HG02571 (cell line): ENCODE measurements around the gene CENPM.

ENCODE experiments used
- ATAC-seq: cut with Tn5 transposase; IDR thresholded peaks from one replicate; pipeline ENCODE4 v1.9.1; 2021; ENCODE audit warnings: mild to moderate bottlenecking, moderate library complexity; ENCODE audit not compliant: unreplicated experiment

CENPM gene

GRCh38 chr22:41900652-41901312, 46.2 kb downstream of the CENPM start:
- ATAC-seq: no peak

DNA sequence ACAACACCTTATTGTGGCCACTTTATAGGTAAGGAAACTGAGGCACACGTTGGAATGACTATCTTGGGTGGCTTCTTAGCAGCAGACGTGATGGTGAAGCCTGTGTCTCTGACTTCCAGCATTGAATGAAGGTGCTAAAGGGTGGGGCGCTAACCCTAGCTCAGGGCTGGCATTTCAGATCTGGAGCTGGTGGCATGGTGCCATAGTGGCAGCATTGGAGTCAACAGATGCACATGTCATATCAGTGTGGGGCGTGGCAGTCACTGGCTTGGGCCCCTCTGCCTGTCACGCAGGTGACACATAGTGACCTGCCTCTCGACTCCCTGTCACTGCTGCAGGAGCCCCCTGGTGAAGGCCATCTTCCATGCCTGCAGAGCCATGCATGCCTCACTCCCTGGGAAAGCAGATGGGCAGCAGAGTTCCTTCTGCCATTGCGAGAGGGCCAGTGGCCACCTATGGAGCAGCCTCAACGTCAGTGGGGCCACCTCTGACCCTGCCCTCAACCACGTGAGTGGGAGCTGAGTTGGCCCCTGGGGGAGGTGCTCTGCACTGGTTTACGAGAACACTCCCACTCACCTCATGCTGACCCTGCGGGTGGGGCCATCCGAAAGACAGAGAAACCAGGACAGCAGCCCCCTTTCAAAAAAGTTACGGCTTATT, 46.8 kb downstream of the CENPM start:
- no peak for ATAC-seq

GRCh38 chr22:41899110-41899509, 47.8 kb downstream of the CENPM start:
- no peak for ATAC-seq

DNA sequence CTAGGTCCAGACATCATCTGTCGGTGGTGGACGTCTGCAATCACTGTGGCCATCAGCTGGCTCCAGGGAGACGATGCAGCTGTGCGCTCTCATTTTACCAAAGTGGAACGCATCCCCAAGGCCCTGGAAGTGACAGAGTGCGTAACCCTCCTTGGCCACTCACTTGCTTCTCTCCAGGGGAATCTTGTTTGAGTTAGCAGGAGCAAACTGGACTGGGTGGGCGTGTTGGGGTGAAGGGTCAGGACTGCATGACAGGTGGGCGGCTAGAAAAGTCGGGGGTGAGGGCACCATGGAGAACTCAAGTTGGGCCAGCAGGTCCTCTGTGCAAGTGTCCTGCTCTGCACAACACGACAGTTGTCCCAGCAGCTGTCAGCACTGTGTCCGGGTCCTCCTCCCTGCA, 48.3 kb downstream of the CENPM start:
- no peak for ATAC-seq

GRCh38 chr22:41893591-41894375, 53.2 kb downstream of the CENPM start:
- no peak for ATAC-seq

- no peak for ATAC-seq
Measured at GRCh38 chr22:41892721-41893120, 54.2 kb downstream of the CENPM start.

DNA sequence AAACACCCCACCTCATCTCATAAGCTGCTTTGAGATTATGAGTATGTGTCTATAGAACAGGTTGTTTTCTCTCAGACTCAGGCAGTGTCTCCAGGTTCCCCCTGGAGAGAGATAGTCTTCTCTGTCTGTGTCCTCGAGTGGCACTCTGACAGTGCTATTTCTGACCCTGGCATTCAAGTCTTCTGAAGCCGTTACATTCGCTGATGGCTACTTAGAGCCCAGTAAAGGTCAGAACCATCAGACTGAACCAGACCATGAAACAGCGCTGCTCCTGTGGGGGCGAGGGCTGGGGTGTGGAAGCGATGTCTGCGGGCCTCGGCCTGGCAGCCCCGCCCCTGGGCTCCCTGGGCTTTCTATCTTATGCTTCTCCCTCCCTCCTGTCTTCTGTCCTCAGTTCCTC, 55.5 kb downstream of the CENPM start:
- no peak for ATAC-seq
